K562 (cell line): Measurements from ENCODE around the gene ARMC9. TPM values are rescaled to one million over a fixed set of nuclear protein-coding genes. Genes with fewer than 3 reads are reported as not detected.

Experiments
- BRCA1 ChIP-seq, 2 experiments: fragments of 450-650 bp in 1 of 2; sonication (generic) in 1 of 2; formaldehyde crosslinking in 1 of 2; IDR thresholded peaks; 2 replicates each; pipeline versions ENCODE4 v1.5.0 to v1.6.1; 2017 to 2020; ENCODE audit warnings: mild to moderate bottlenecking in 1 of 2, missing genetic modification reagents in 1 of 2
- HCFC1 ChIP-seq: IDR thresholded peaks from 2 replicates; pipeline ENCODE4 v1.6.1; 2012; ENCODE audit warnings: low read depth, low read length, improper control_type of control experiment
- MCM5 ChIP-seq: fragments of 450-650 bp; IDR thresholded peaks from 2 replicates; pipeline ENCODE4 v1.6.1; 2016; ENCODE audit warnings: low read depth
- NR2F6 ChIP-seq: fragments of 450-650 bp; formaldehyde crosslinking; IDR thresholded peaks from 2 replicates; pipeline ENCODE4 v1.4.0; 2020; ENCODE audit warnings: mild to moderate bottlenecking
- PHF8 ChIP-seq: fragments of 200-600 bp; sonication (generic); IDR thresholded peaks from 2 replicates; pipeline ENCODE4 v1.6.1; 2012; ENCODE audit warnings: mixed run types, mild to moderate bottlenecking, inconsistent platforms, low read length, moderate library complexity, borderline replicate concordance
- RAD21 ChIP-seq, 2 experiments: fragments of 250-450 bp in 1 of 2; fragments of 450-650 bp in 1 of 2; sonication (Bioruptor Pico) in 1 of 2; formaldehyde crosslinking in 1 of 2; IDR thresholded peaks in 1 of 2; conservative IDR thresholded peaks in 1 of 2; 2 replicates each; pipeline versions ENCODE4 v1.4.0 to v1.8.0; 2020 to 2022; ENCODE audit warnings: mild to moderate bottlenecking in 2 of 2, moderate library complexity in 1 of 2
- RBM39 ChIP-seq: fragments of 200-400 bp; formaldehyde crosslinking; optimal IDR thresholded peaks from 2 replicates; pipeline ENCODE3; 2018; ENCODE audit warnings: low read depth, low read length
- ZBTB8A ChIP-seq: fragments of 450-650 bp; IDR thresholded peaks from 2 replicates; pipeline ENCODE4 v1.6.1; 2018; ENCODE audit warnings: mild to moderate bottlenecking, moderate library complexity; ENCODE audit not compliant: partially characterized antibody
- ZNF263 ChIP-seq: sonication (generic); formaldehyde crosslinking; IDR thresholded peaks from 2 replicates; pipeline ENCODE4 v1.8.0; 2022; ENCODE audit warnings: mild to moderate bottlenecking, missing genetic modification reagents, borderline replicate concordance
- ZNF764 ChIP-seq: fragments of 250-450 bp; sonication (Bioruptor Pico); IDR thresholded peaks from 2 replicates; pipeline ENCODE4 v1.4.0; 2020; ENCODE audit warnings: low read depth, mild to moderate bottlenecking, moderate library complexity
- polyA plus RNA-seq, 8 experiments: library from polyadenylated mRNA; depleted of rRNA in 4 of 8; stranded (reverse) in 5 of 8; unstranded in 3 of 8; fragments of >200 nt; fragmentation: Nextera tagmentation in 2 of 8; fragmentation: Illumina TruSeq in 1 of 8; extraction: Ambion mirVana in 2 of 8; extraction: Trizol in 1 of 8; gene quantifications; 2 replicates each; pipeline versions ENCODE4 v1.2.1 to v1.2.3, GENCODE V29; 2011 to 2014; ENCODE audit warnings: inconsistent platforms in 1 of 8, missing spikeins in 1 of 8
- total RNA-seq, 7 experiments: library from RNA; depleted of rRNA in 6 of 7; stranded (reverse); fragments of >200 nt in 6 of 7; fragmentation: Illumina TruSeq in 2 of 7; extraction: Trizol in 2 of 7; gene quantifications; 2 replicates each; pipeline versions ENCODE4 v1.2.1 to v1.2.3, GENCODE V29; 2011 to 2021; ENCODE audit warnings: low replicate concordance in 1 of 7

The ARMC9 gene
- total and polyA plus RNA-seq, 9 of the 15 experiments (the other 6 are each of a cell fraction or from before 2014, with no cell fraction given): 0.36 to 2.3 (median 1.1) TPM

DNA sequence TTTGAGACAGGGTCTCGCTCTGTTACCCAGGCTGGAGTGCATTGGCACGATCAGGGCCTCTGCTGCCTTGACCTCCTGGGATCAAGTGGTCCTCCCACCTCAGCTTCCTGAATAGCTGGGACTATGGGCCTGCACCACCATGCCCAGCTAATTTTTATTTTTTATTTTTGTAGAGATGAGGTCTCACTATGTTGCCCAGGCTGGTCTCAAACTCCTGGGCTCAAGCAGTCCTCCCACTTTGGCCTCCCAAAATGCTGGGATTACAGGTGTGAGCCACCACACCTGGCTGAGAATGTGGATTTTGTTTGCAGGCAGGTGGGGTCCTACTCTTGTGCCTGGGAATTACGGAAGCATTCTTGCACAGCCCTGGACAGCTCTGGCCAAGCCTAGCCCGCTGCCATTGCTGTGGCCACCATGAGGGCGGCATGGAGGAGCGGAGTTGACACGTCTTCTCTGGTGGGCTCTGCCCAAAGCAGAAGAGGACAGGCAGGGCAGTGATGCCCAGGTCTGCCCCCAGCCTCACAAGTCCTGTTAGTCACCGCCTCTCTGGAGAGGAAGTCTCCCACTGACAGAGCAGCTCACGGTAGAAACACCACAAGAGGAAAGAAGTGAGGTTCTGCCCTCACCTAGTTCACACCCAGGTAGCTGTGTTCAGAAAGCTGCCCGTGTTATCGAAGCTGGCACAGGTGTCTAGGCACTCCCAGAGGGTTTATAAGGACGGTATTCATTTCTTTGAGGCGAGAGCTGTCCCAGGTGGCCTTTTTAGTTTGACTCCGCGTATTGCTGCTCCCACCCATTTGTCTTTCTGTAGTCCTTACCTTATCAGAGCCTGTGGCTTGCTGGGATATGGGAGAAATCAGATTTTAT is 46.2 kb downstream of the ARMC9 start (continued):
- no peak for TF ChIP-seq RAD21 (CRISPR knock-in tag; conservative IDR thresholded peaks at IDR 0.05 in 1 of 2, IDR thresholded peaks at IDR 0.05 in 1 of 2)
- no peak for TF ChIP-seq RBM39
- no peak for TF ChIP-seq ZNF764 (CRISPR knock-in tag)
- no peak for TF ChIP-seq NR2F6 (CRISPR knock-in tag)
- no peak for TF ChIP-seq MCM5
- no peak for TF ChIP-seq ZNF263 (CRISPR knock-in tag)
- no peak for TF ChIP-seq BRCA1 (IDR thresholded peaks at IDR 0.05)
- no peak for TF ChIP-seq BRCA1 (CRISPR knock-in tag; IDR thresholded peaks at IDR 0.05)
- TF ChIP-seq HCFC1: no peak
- TF ChIP-seq ZBTB8A: no peak
- no peak for TF ChIP-seq PHF8
- TF ChIP-seq, all 486 proteins: peak for 0
